Breast epithelium (tissue), 4 donors: ENCODE data around the gene GPR84. TPM values are rescaled to one million over a fixed set of nuclear protein-coding genes. Genes with fewer than 3 reads are reported as not detected.

Experiments
- DNase-seq, 2 donors: peaks; one replicate each; pipeline ENCODE4 v3.0.0-alpha.2; 2019; ENCODE audit warnings: low spot score in 2 of 2
- H3K27ac ChIP-seq, 2 donors: fragments of 200-600 bp; sonication (generic) in 1 of 2; one replicate each; pipeline ENCODE4 v1.5.1; 2016 to 2019; ENCODE audit warnings: mild to moderate bottlenecking in 1 of 2
- H3K27me3 ChIP-seq, 2 donors: fragments of 200-600 bp; sonication (generic) in 1 of 2; one replicate each; pipeline versions ENCODE4 v1.5.1 to v1.6.0; 2017 to 2019; ENCODE audit warnings: control low read depth in 1 of 2, mild to moderate bottlenecking in 1 of 2
- H3K36me3 ChIP-seq: fragments of 200-600 bp; one replicate; pipeline ENCODE4 v1.5.1; 2019
- H3K4me1 ChIP-seq, 2 donors: fragments of 200-600 bp; sonication (generic); one replicate each; pipeline ENCODE4 v1.5.1; 2016 to 2019; ENCODE audit warnings: control low read depth in 1 of 2
- H3K4me3 ChIP-seq, 3 donors: fragments of 200-600 bp; sonication (generic); 1 replicate in 2 of 3; 2 replicates in 1 of 3; pipeline ENCODE4 v1.5.1; 2016 to 2019; ENCODE audit warnings: mild to moderate bottlenecking in 3 of 3, moderate library complexity in 2 of 3
- H3K9me3 ChIP-seq, 2 donors: fragments of 200-600 bp; sonication (generic) in 1 of 2; one replicate each; pipeline ENCODE4 v1.5.1; 2016 to 2019; ENCODE audit warnings: control low read depth in 1 of 2
- CTCF ChIP-seq, 3 donors: fragments of 450-650 bp; IDR thresholded peaks; one replicate each; pipeline ENCODE4 v1.5.1; 2016 to 2017; ENCODE audit warnings: antibody characterized with exemption in 3 of 3, mild to moderate bottlenecking in 3 of 3, moderate library complexity in 3 of 3
- POLR2A ChIP-seq: fragments of 450-650 bp; IDR thresholded peaks from one replicate; pipeline ENCODE4 v1.6.1; 2016; ENCODE audit warnings: antibody characterized with exemption, mild to moderate bottlenecking, moderate library complexity
- POLR2AphosphoS5 ChIP-seq, 3 donors: sonication (generic); formaldehyde crosslinking; IDR thresholded peaks; one replicate each; pipeline ENCODE4 v1.6.1; 2017; ENCODE audit warnings: antibody characterized with exemption in 3 of 3
- intact Hi-C: fragments of 100-400 bp; cut with DNase I; formaldehyde crosslinking; loops from one replicate; pipeline ENCODE4 v1.15.1; 2023; ENCODE audit warnings: low total_unique reads
- total RNA-seq, 3 donors: library from RNA; depleted of rRNA; stranded (reverse); fragments of >200 nt; gene quantifications; one replicate each; pipeline ENCODE4 v1.1.0, GENCODE V29; 2016

The GPR84 gene
- total RNA-seq, 3 donors from 2014 or later, result 0.44 TPM; not detected in 2

GRCh38 chr12:54397157-54397556 lies 32.9 kb upstream of the GPR84 start:
- Histone ChIP-seq H3K9me3 (no peaks in the 10 kb centered on the region), H3K27me3 (no peaks in the 10 kb centered on the region), H3K4me1 (no peaks in the 10 kb centered on the region), H3K36me3 (no peaks in the 10 kb centered on the region), H3K4me3 (no peak overlapping the region), H3K27ac (no peak overlapping the region)
- intact Hi-C loops, result no loop called here
- TF ChIP-seq CTCF (IDR thresholded peaks at IDR 0.05) (no peak), POLR2A (no peak), POLR2AphosphoS5 (IDR thresholded peaks at IDR 0.05) (no peak)
- DNase-seq, result no peak

GRCh38 chr12:54395545-54395944 lies 31.3 kb upstream of the GPR84 start:
- no peaks in the 10 kb centered on the region for H3K27me3 ChIP-seq
- no peaks in the 10 kb centered on the region for H3K4me1 ChIP-seq
- TF ChIP-seq POLR2AphosphoS5 (IDR thresholded peaks at IDR 0.05) (no peak), POLR2A (no peak), CTCF (IDR thresholded peaks at IDR 0.05) (no peak)
- intact Hi-C loops, result no loop called here
- DNase-seq, result no peak
- no peak overlapping the region for H3K4me3 ChIP-seq
- no peak overlapping the region for H3K27ac ChIP-seq
- no peaks in the 10 kb centered on the region for H3K36me3 ChIP-seq
- no peaks in the 10 kb centered on the region for H3K9me3 ChIP-seq

- Histone ChIP-seq H3K27me3 (no peaks in the 10 kb centered on the region), H3K4me1 (no peaks in the 10 kb centered on the region), H3K9me3 (no peaks in the 10 kb centered on the region), H3K27ac (no peak overlapping the region), H3K4me3 (no peak overlapping the region), H3K36me3 (no peaks in the 10 kb centered on the region)
- intact Hi-C loops, result no loop called here
- DNase-seq, result no peak
- TF ChIP-seq POLR2AphosphoS5 (IDR thresholded peaks at IDR 0.05) (no peak), CTCF (IDR thresholded peaks at IDR 0.05) (no peak), POLR2A (no peak)
Measured at GRCh38 chr12:54394986-54395385, 30.7 kb upstream of the GPR84 start.

GRCh38 chr12:54394281-54394719 lies 30.0 kb upstream of the GPR84 start:
- no peaks in the 10 kb centered on the region for H3K4me1 ChIP-seq
- H3K27me3 ChIP-seq, result no peaks in the 10 kb centered on the region
- no peaks in the 10 kb centered on the region for H3K9me3 ChIP-seq
- intact Hi-C loops, result no loop called here
- TF ChIP-seq CTCF (IDR thresholded peaks at IDR 0.05) (peak; percentile 44 to 67 (median 65)), POLR2A (no peak), POLR2AphosphoS5 (IDR thresholded peaks at IDR 0.05) (no peak)
- H3K4me3 ChIP-seq, result no peak overlapping the region
- H3K36me3 ChIP-seq, result no peaks in the 10 kb centered on the region
- no peak overlapping the region for H3K27ac ChIP-seq
- DNase-seq, result no peak

GRCh38 chr12:54393743-54394142 lies 29.5 kb upstream of the GPR84 start:
- intact Hi-C loops, result no loop called here
- no peak for TF ChIP-seq POLR2A
- no peak for TF ChIP-seq POLR2AphosphoS5 (IDR thresholded peaks at IDR 0.05)
- TF ChIP-seq CTCF (IDR thresholded peaks at IDR 0.05), result no peak
- Histone ChIP-seq H3K36me3 (no peaks in the 10 kb centered on the region), H3K9me3 (no peaks in the 10 kb centered on the region), H3K4me3 (no peak overlapping the region), H3K4me1 (no peaks in the 10 kb centered on the region), H3K27ac (no peak overlapping the region), H3K27me3 (no peaks in the 10 kb centered on the region)
- DNase-seq, result no peak
